DOHH2 (cell line): Measurements from ENCODE around the gene SP100.

ENCODE experiments used
- H3F3A ChIP-seq: fragments of 200-600 bp; sonication (generic), shearing (Covaris generic); 2 replicates; pipeline ENCODE4 v1.6.0; 2016; ENCODE audit warnings: antibody characterized with exemption, mild to moderate bottlenecking; ENCODE audit not compliant: control insufficient read depth, insufficient read depth
- H3K27ac ChIP-seq: fragments of 200-600 bp; sonication (generic); 2 replicates; pipeline ENCODE4 v1.5.1; 2014; ENCODE audit warnings: low read depth, mild to moderate bottlenecking, low read length, moderate library complexity
- H3K27me3 ChIP-seq: fragments of 200-600 bp; sonication (generic); 2 replicates; pipeline ENCODE4 v1.6.1; 2014; ENCODE audit warnings: mild to moderate bottlenecking, low read length, mixed read lengths; ENCODE audit not compliant: control insufficient read depth
- H3K36me3 ChIP-seq: fragments of 200-600 bp; sonication (generic); 2 replicates; pipeline ENCODE4 v1.6.1; 2014; ENCODE audit warnings: mild to moderate bottlenecking, low read length, moderate library complexity, mixed read lengths; ENCODE audit not compliant: control insufficient read depth
- H3K4me1 ChIP-seq: fragments of 200-600 bp; sonication (generic); 2 replicates; pipeline ENCODE4 v1.6.1; 2014; ENCODE audit warnings: mild to moderate bottlenecking, low read length, mixed read lengths; ENCODE audit not compliant: control insufficient read depth
- H3K4me2 ChIP-seq: fragments of 200-600 bp; sonication (generic); 2 replicates; pipeline ENCODE4 v1.6.0; 2014; ENCODE audit warnings: mild to moderate bottlenecking, low read length, moderate library complexity
- H3K4me3 ChIP-seq: fragments of 200-600 bp; sonication (generic); 2 replicates; pipeline ENCODE4 v1.5.1; 2014; ENCODE audit warnings: mild to moderate bottlenecking, low read length, mixed read lengths
- H3K79me2 ChIP-seq: fragments of 200-600 bp; sonication (generic); 2 replicates; pipeline ENCODE4 v1.6.1; 2014; ENCODE audit warnings: mild to moderate bottlenecking, low read length, mixed read lengths; ENCODE audit not compliant: control insufficient read depth
- H3K9me2 ChIP-seq: fragments of 200-600 bp; sonication (generic); replicated peaks from 2 replicates; pipeline ENCODE4 v1.6.1; 2014; ENCODE audit warnings: mild to moderate bottlenecking, low read length, mixed read lengths; ENCODE audit not compliant: control insufficient read depth
- H3K9me3 ChIP-seq: fragments of 200-600 bp; sonication (generic); 2 replicates; pipeline ENCODE4 v1.6.1; 2014; ENCODE audit warnings: antibody characterized with exemption, low read length, mixed read lengths; ENCODE audit not compliant: control insufficient read depth, insufficient read depth
- H4K20me1 ChIP-seq: fragments of 200-600 bp; sonication (generic); 2 replicates; pipeline ENCODE4 v1.6.0; 2014; ENCODE audit warnings: low read depth, mild to moderate bottlenecking, antibody characterized with exemption, low read length, moderate library complexity; ENCODE audit not compliant: control insufficient read depth, insufficient read depth
- CTCF ChIP-seq: fragments of 200-600 bp; sonication (generic); IDR thresholded peaks from one replicate; pipeline ENCODE4 v1.5.1; 2014; ENCODE audit warnings: antibody characterized with exemption, mild to moderate bottlenecking, low read depth, low read length; ENCODE audit not compliant: poor library complexity, severe bottlenecking
- EZH2phosphoT487 ChIP-seq: fragments of 200-600 bp; sonication (generic); IDR thresholded peaks from 2 replicates; pipeline ENCODE4 v1.6.1; 2017; ENCODE audit warnings: borderline replicate concordance, mild to moderate bottlenecking, antibody characterized with exemption, low read length, moderate library complexity, mixed read lengths

The SP100 gene

DNA sequence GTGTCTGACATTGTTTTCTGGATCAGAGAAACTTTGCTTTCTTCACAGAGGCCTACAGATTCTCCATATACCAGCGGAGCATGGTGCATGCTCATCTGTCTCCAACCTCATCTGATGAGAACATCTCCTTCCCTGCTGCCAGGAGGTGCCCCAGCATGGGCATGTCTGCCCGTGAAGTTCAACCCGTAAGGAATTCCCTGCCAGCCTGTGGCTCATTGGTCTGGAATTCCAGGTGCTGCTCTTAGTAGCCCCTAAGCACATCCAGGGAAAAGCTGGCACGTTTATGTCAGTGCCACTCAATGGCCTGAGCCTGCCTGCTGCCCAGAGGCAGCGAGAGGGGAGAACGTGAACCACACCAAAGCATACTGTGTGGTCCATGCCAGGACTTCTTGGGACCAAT lies 1.7 kb upstream of the SP100 start:
- H3K4me2 ChIP-seq: no peak overlapping the region
- peaks cover 13% of the 10 kb centered on the region; the same call in 1 of the 2 replicates for H3K36me3 ChIP-seq
- TF ChIP-seq EZH2phosphoT487 (no peak), CTCF (no peak)
- no peak overlapping the region for H3K4me3 ChIP-seq
- no peaks in the 10 kb centered on the region for H3K9me3 ChIP-seq
- no peak overlapping the region for H3K27ac ChIP-seq
- peaks cover 28% of the 10 kb centered on the region for H3K79me2 ChIP-seq
- H3F3A ChIP-seq: peaks cover 11% of the 10 kb centered on the region
- H3K9me2 ChIP-seq: no peaks in the 10 kb centered on the region
- peaks cover 54% of the 10 kb centered on the region for H3K4me1 ChIP-seq
- no peaks in the 10 kb centered on the region for H4K20me1 ChIP-seq
- peaks cover 4% of the 10 kb centered on the region; the same call in 1 of the 2 replicates for H3K27me3 ChIP-seq

GRCh38 chr2:230417436-230417835 lies 1.4 kb downstream of the SP100 start:
- H3K36me3 ChIP-seq: peaks cover 14% of the 10 kb centered on the region
- no peaks in the 10 kb centered on the region for H4K20me1 ChIP-seq
- peak overlapping the region; percentile 93 for H3K4me2 ChIP-seq
- peaks cover 51% of the 10 kb centered on the region for H3K79me2 ChIP-seq
- H3K27me3 ChIP-seq: no peaks in the 10 kb centered on the region
- peaks cover 17% of the 10 kb centered on the region for H3F3A ChIP-seq
- no peaks in the 10 kb centered on the region for H3K9me2 ChIP-seq
- H3K4me1 ChIP-seq: peaks cover 42% of the 10 kb centered on the region
- peak overlapping the region; percentile 84 for H3K4me3 ChIP-seq
- H3K27ac ChIP-seq: 0 out of 2 replicates have a peak overlapping the region, but pooled peaks have one; percentile 86
- no peak for TF ChIP-seq EZH2phosphoT487
- TF ChIP-seq CTCF: no peak
- H3K9me3 ChIP-seq: no peaks in the 10 kb centered on the region

- no peaks in the 10 kb centered on the region for H3K27me3 ChIP-seq
- no peaks in the 10 kb centered on the region for H3K9me2 ChIP-seq
- H3K9me3 ChIP-seq: no peaks in the 10 kb centered on the region
- TF ChIP-seq EZH2phosphoT487 (no peak), CTCF (no peak)
- peaks cover 52% of the 10 kb centered on the region for H3K79me2 ChIP-seq
- H4K20me1 ChIP-seq: no peaks in the 10 kb centered on the region
- peaks cover 17% of the 10 kb centered on the region for H3F3A ChIP-seq
- H3K4me1 ChIP-seq: peaks cover 37% of the 10 kb centered on the region
- H3K27ac ChIP-seq: no peak overlapping the region
- peaks cover 14% of the 10 kb centered on the region for H3K36me3 ChIP-seq
- H3K4me3 ChIP-seq: peak overlapping the region; percentile 84
- peak overlapping the region; percentile 93 for H3K4me2 ChIP-seq
Measured at GRCh38 chr2:230418341-230419016, 2.5 kb downstream of the SP100 start.
